B cell (primary cell): ENCODE data around the gene ITFG1. TPM values are rescaled to one million over a fixed set of nuclear protein-coding genes. Genes with fewer than 3 reads are reported as not detected.

Experiments
- ATAC-seq: fragments of 200-7000 bp; cut with Tn5 transposase; one replicate; pipeline ENCODE4 v1.10.0; 2021; ENCODE audit warnings: low read depth, mild to moderate bottlenecking, moderate number of reproducible peaks, moderate library complexity
- CTCF ChIA-PET: fragments of 350-600 bp; sonication (Branson Sonifier 250); formaldehyde crosslinking; loops from one replicate; lab custom pipeline; 2021; ENCODE audit warnings: antibody characterized with exemption, inconsistent platforms; lab: Charles Lee
- POLR2A ChIA-PET: fragments of 350-600 bp; sonication (Branson Sonifier 250); formaldehyde crosslinking; loops from one replicate; lab custom pipeline; 2021; ENCODE audit warnings: antibody characterized with exemption; lab: Charles Lee
- DNase-seq: peaks from one replicate; pipeline ENCODE4 v3.0.0; 2013
- H2AFZ ChIP-seq: 2 replicates; pipeline ENCODE4 v1.6.1; 2012; ENCODE audit warnings: mild to moderate bottlenecking, low read depth, low read length; ENCODE audit not compliant: insufficient read depth, poor library complexity, severe bottlenecking
- H3K27ac ChIP-seq, 2 donors: 1 replicate in 1 of 2; 2 replicates in 1 of 2; pipeline ENCODE4 v1.5.1; 2012 to 2013; ENCODE audit warnings: low read length in 2 of 2, mild to moderate bottlenecking in 2 of 2, moderate library complexity in 1 of 2
- H3K27me3 ChIP-seq, 4 experiments: fragments of 200-600 bp in 1 of 4; sonication (generic) in 1 of 4; replicated peaks in 1 of 4; 1 replicate in 2 of 4; 2 replicates in 2 of 4; pipeline versions ENCODE4 v1.6.1 to v1.7.0; 2013 to 2016; ENCODE audit warnings: low read length in 3 of 4, mild to moderate bottlenecking in 2 of 4, mixed read lengths in 1 of 4, moderate library complexity in 1 of 4; ENCODE audit not compliant: insufficient read depth in 4 of 4, control insufficient read depth in 3 of 4; ENCODE audit errors: control extremely low read depth in 1 of 4
- H3K36me3 ChIP-seq, 2 experiments: replicated peaks in 1 of 2; 1 replicate in 1 of 2; 2 replicates in 1 of 2; pipeline versions ENCODE4 v1.6.1 to v1.7.1; 2013; ENCODE audit warnings: low read length in 1 of 2; ENCODE audit not compliant: insufficient read depth in 2 of 2, control insufficient read depth in 1 of 2; ENCODE audit errors: control extremely low read depth in 1 of 2, extremely low read depth in 1 of 2
- H3K4me1 ChIP-seq, 2 donors: fragments of 200-600 bp in 1 of 2; sonication (generic) in 1 of 2; 1 replicate in 1 of 2; 2 replicates in 1 of 2; pipeline versions ENCODE4 v1.5.1 to v1.6.1; 2013 to 2017; ENCODE audit warnings: low read length in 2 of 2; ENCODE audit not compliant: control insufficient read depth in 2 of 2, insufficient read depth in 2 of 2
- H3K4me2 ChIP-seq: replicated peaks from 2 replicates; pipeline ENCODE3; 2012; ENCODE audit warnings: mild to moderate bottlenecking, low read depth, low read length; ENCODE audit not compliant: poor library complexity, severe bottlenecking
- H3K4me3 ChIP-seq, 5 experiments: fragments of 200-600 bp in 1 of 5; sonication (generic) in 1 of 5; 1 replicate in 3 of 5; 2 replicates in 2 of 5; pipeline versions ENCODE4 v1.5.1 to v1.7.0; 2011 to 2016; ENCODE audit warnings: low read length in 4 of 5, mild to moderate bottlenecking in 4 of 5, low read depth in 2 of 5, control low read depth in 1 of 5, moderate library complexity in 1 of 5; ENCODE audit not compliant: insufficient read depth in 1 of 5; ENCODE audit errors: control extremely low read depth in 1 of 5, extremely low read depth in 1 of 5
- H3K79me2 ChIP-seq: fragments of 200-600 bp; sonication (generic); one replicate; pipeline ENCODE4 v1.6.0; 2016; ENCODE audit warnings: low read length; ENCODE audit not compliant: control insufficient read depth, insufficient read depth
- H3K9ac ChIP-seq: fragments of 200-600 bp; sonication (generic); 2 replicates; pipeline ENCODE4 v1.6.1; 2017; ENCODE audit warnings: mild to moderate bottlenecking, low read length, moderate library complexity
- H3K9me3 ChIP-seq, 3 donors: one replicate each; pipeline versions ENCODE4 v1.6.1 to v1.7.1; 2013; ENCODE audit warnings: low read length in 2 of 3; ENCODE audit not compliant: control insufficient read depth in 2 of 3, insufficient read depth in 1 of 3; ENCODE audit errors: control extremely low read depth in 1 of 3
- H4K20me1 ChIP-seq: 2 replicates; pipeline ENCODE4 v1.6.0; 2012; ENCODE audit warnings: mild to moderate bottlenecking, low read length; ENCODE audit not compliant: insufficient read depth, control insufficient read depth, poor library complexity, severe bottlenecking
- H3K27ac Mint-ChIP-seq: one replicate; pipeline ENCODE4 v1.8.0; 2021; ENCODE audit warnings: mixed read lengths
- H3K27me3 Mint-ChIP-seq: one replicate; pipeline ENCODE4 v1.8.0; 2021; ENCODE audit warnings: mixed read lengths
- H3K4me1 Mint-ChIP-seq: one replicate; pipeline ENCODE4 v1.8.0; 2021; ENCODE audit warnings: mixed read lengths
- H3K4me3 Mint-ChIP-seq: one replicate; pipeline ENCODE4 v1.8.0; 2021; ENCODE audit warnings: mixed read lengths
- H3K9me3 Mint-ChIP-seq: one replicate; pipeline ENCODE4 v1.8.0; 2022; ENCODE audit warnings: mixed read lengths; ENCODE audit not compliant: insufficient read depth
- CTCF ChIP-seq: fragments of 200-600 bp; IDR thresholded peaks from one replicate; pipeline ENCODE4 v1.8.0; 2022; ENCODE audit warnings: antibody characterized with exemption, mild to moderate bottlenecking
- EZH2 ChIP-seq: IDR thresholded peaks from 2 replicates; pipeline ENCODE4 v1.6.1; 2012; ENCODE audit warnings: borderline replicate concordance, low read depth, mild to moderate bottlenecking, moderate library complexity, low read length; ENCODE audit not compliant: insufficient read depth, poor library complexity, severe bottlenecking
- WGBS: methylation state at CpG from one replicate; pipeline ENCODE4 v1.1.5; 2013; ENCODE audit warnings: missing lambda C conversion rate; ENCODE audit not compliant: insufficient coverage; 5-methylcytosine and 5-hydroxymethylcytosine counted together
- intact Hi-C: fragments of 100-400 bp; cut with micrococcal nuclease; formaldehyde crosslinking; loops from one replicate; pipeline ENCODE4 v1.10.0; 2022
- polyA plus RNA-seq: library from polyadenylated mRNA; depleted of rRNA; stranded (reverse); fragments of >200 nt; gene quantifications from 2 replicates; pipeline ENCODE4 v1.2.3, GENCODE V29; 2012
- total RNA-seq, 2 donors: library from RNA; stranded (reverse); fragments of 120-200 nt in 1 of 2; gene quantifications; 1 replicate in 1 of 2; 2 replicates in 1 of 2; pipeline versions ENCODE4 v1.2.3 to v1.2.4, GENCODE V29; 2013 to 2022

ITFG1 gene
- total and polyA plus RNA-seq, 2 donors (not counting 1 experiment from before 2014, with no cell fraction given): 9.7 to 40.4 TPM

GRCh38 chr16:47416869-47417268 is 44.0 kb downstream of the ITFG1 start:
- CTCF ChIA-PET: no interaction called here

GRCh38 chr16:47413041-47413440 is 47.8 kb downstream of the ITFG1 start:
- intact Hi-C loops: no loop called here
- Histone ChIP-seq H3K27ac (no peak overlapping the region), H4K20me1 (no peaks in the 10 kb centered on the region), H3K4me3 (no peak overlapping the region), H3K9ac (no peak overlapping the region), H3K4me2 (no peak overlapping the region), H3K4me1 (no peaks in the 10 kb centered on the region), H3K9me3 (peaks cover 0 to 4% (median 0%) of the 10 kb centered on the region in 3 donors), H2AFZ (no peak overlapping the region), H3K36me3 (peaks cover 0 to 12% of the 10 kb centered on the region in 2 experiments), H3K79me2 (no peaks in the 10 kb centered on the region), H3K27me3 (no peaks in the 10 kb centered on the region)
- H3K27me3 Mint-ChIP-seq: no peaks in the 10 kb centered on the region
- H3K4me3 Mint-ChIP-seq: no peak overlapping the region
- no peak overlapping the region for H3K27ac Mint-ChIP-seq
- no peaks in the 10 kb centered on the region for H3K9me3 Mint-ChIP-seq
- no peaks in the 10 kb centered on the region for H3K4me1 Mint-ChIP-seq
- TF ChIP-seq EZH2 (no peak), CTCF (no peak)
- 100% methylated on average over 1 of the region's 1 CpG for WGBS
- POLR2A ChIA-PET: no interaction called here
- CTCF ChIA-PET: no interaction called here
- DNase-seq (no peak), ATAC-seq (no peak)

More at GRCh38 chr16:47416869-47417268, 44.0 kb downstream of the ITFG1 start:
- Histone ChIP-seq H3K9ac (no peak overlapping the region), H3K27ac (no peak overlapping the region), H3K4me1 (no peaks in the 10 kb centered on the region), H3K4me2 (no peak overlapping the region), H3K27me3 (no peaks in the 10 kb centered on the region), H4K20me1 (no peaks in the 10 kb centered on the region), H3K4me3 (no peak overlapping the region), H3K36me3 (peaks cover 0 to 4% of the 10 kb centered on the region in 2 experiments), H2AFZ (no peak overlapping the region), H3K79me2 (no peaks in the 10 kb centered on the region), H3K9me3 (no peaks in the 10 kb centered on the region)
- WGBS: no CpG with 5 or more reads among the region's 1 CpG
- DNase-seq (no peak), ATAC-seq (no peak)
- no peak overlapping the region for H3K4me3 Mint-ChIP-seq
- POLR2A ChIA-PET: no interaction called here
- intact Hi-C loops: no loop called here
- H3K4me1 Mint-ChIP-seq: no peaks in the 10 kb centered on the region
- H3K9me3 Mint-ChIP-seq: no peaks in the 10 kb centered on the region
- no peaks in the 10 kb centered on the region for H3K27me3 Mint-ChIP-seq
- no peak for TF ChIP-seq CTCF
- TF ChIP-seq EZH2: no peak
- H3K27ac Mint-ChIP-seq: no peak overlapping the region
